HEK293 (cell line): Measurements from ENCODE around the gene PDK4.

ENCODE experiments used
- ATF2 ChIP-seq: fragments of 450-650 bp; formaldehyde crosslinking; IDR thresholded peaks from 2 replicates; pipeline ENCODE4 v1.5.1; 2016; ENCODE audit warnings: missing biosample characterization, missing genetic modification characterization, low read depth
- CTCF ChIP-seq: fragments of 450-650 bp; formaldehyde crosslinking; IDR thresholded peaks from 2 replicates; pipeline ENCODE4 v1.5.1; 2016; ENCODE audit warnings: missing biosample characterization, missing genetic modification characterization
- PBX3 ChIP-seq: sonication (generic); formaldehyde crosslinking; IDR thresholded peaks from 2 replicates; pipeline ENCODE4 v1.8.1; 2022; ENCODE audit warnings: mild to moderate bottlenecking, moderate library complexity, missing genetic modification reagents
- ZBTB7A ChIP-seq: fragments of 450-650 bp; formaldehyde crosslinking; IDR thresholded peaks from 2 replicates; pipeline ENCODE4 v1.5.1; 2016; ENCODE audit warnings: low read depth, missing biosample characterization, missing genetic modification characterization
- ZNF830 ChIP-seq: fragments of 450-650 bp; IDR thresholded peaks from 2 replicates; pipeline ENCODE4 v1.5.0; 2018; ENCODE audit warnings: missing biosample characterization, missing genetic modification characterization, low read depth, mild to moderate bottlenecking, moderate library complexity

GRCh38 chr7:95622859-95623258 lies 26.5 kb upstream of the PDK4 start:
- TF ChIP-seq CTCF (tag by site-specific recombination) (no peak), ZNF830 (no peak), ZBTB7A (tag by site-specific recombination) (no peak), PBX3 (CRISPR knock-in tag) (no peak), ATF2 (tag by site-specific recombination) (no peak)
